Activated T-cell treated with anti-CD3 and anti-CD28 coated beads for 48 hours (primary cell): ENCODE data around the gene ARID3A.

Experiments used
- DNase-seq: peaks from one replicate; pipeline ENCODE4 v3.0.0-alpha.2; 2020; ENCODE audit warnings: low read depth

Gene ARID3A

GRCh38 chr19:931860-932647 is 6.2 kb downstream of the ARID3A start:
- DNase-seq, result no peak

GRCh38 chr19:932648-933552 is 7.1 kb downstream of the ARID3A start:
- no peak for DNase-seq

GRCh38 chr19:933553-933882 is 7.7 kb downstream of the ARID3A start:
- no peak for DNase-seq

GRCh38 chr19:934197-934840 is 8.5 kb downstream of the ARID3A start:
- DNase-seq, result no peak

GRCh38 chr19:934865-935479 is 9.1 kb downstream of the ARID3A start:
- no peak for DNase-seq

GRCh38 chr19:936175-936546 is 10.3 kb downstream of the ARID3A start:
- no peak for DNase-seq

GRCh38 chr19:937259-937694 is 11.4 kb downstream of the ARID3A start:
- DNase-seq, result no peak

GRCh38 chr19:938233-938923 is 12.5 kb downstream of the ARID3A start:
- no peak for DNase-seq

GRCh38 chr19:939439-939838 is 13.6 kb downstream of the ARID3A start:
- no peak for DNase-seq

GRCh38 chr19:939922-940321 is 14.1 kb downstream of the ARID3A start:
- DNase-seq, result no peak

GRCh38 chr19:940591-941291 is 14.9 kb downstream of the ARID3A start:
- peak; percentile 56 for DNase-seq

GRCh38 chr19:941292-942132 is 15.7 kb downstream of the ARID3A start:
- no peak for DNase-seq

- no peak for DNase-seq
Measured at GRCh38 chr19:942133-942645, 16.4 kb downstream of the ARID3A start.

- no peak for DNase-seq
Measured at GRCh38 chr19:943551-944170, 17.8 kb downstream of the ARID3A start.

GRCh38 chr19:944171-944567 is 18.3 kb downstream of the ARID3A start:
- DNase-seq, result no peak

- no peak for DNase-seq
Measured at GRCh38 chr19:944663-945241, 18.9 kb downstream of the ARID3A start.

GRCh38 chr19:945401-946252 is 19.8 kb downstream of the ARID3A start:
- DNase-seq, result no peak

- DNase-seq, result no peak
Measured at GRCh38 chr19:947090-947706, 21.4 kb downstream of the ARID3A start.
